Measurements from ENCODE around the gene SCFD1.
"Not testable (repeated sequence)": the region's sequence is repeated elsewhere in the genome, so short reads cannot be mapped to it uniquely, and the experiment has no call there.

The SCFD1 gene

GRCh38 chr14:30657606-30658163, 35.6 kb downstream of the SCFD1 start:
- peak; percentile 21 for TF ChIP-seq CTCF (IDR thresholded peaks at IDR 0.05; ENCODE audit: borderline replicate concordance, control extremely low read depth, extremely low read depth, insufficient read depth, missing control alignments)
- in situ Hi-C loops (cut with MboI; ENCODE audit: low sequenced_read_pairs, unreplicated experiment): loop anchor here (10.0 to 25.0 kb wide), 3 partner anchors 247 to 705 kb away; no protein-coding TSS in a partner anchor
- DNase-seq (ENCODE audit: low spot score): no peak

GRCh38 chr14:30658645-30659044, 36.5 kb downstream of the SCFD1 start:
- in situ Hi-C loops (cut with MboI; ENCODE audit: low sequenced_read_pairs, unreplicated experiment): loop anchor here (10.0 to 25.0 kb wide), 3 partner anchors 246 to 704 kb away; no protein-coding TSS in a partner anchor
- TF ChIP-seq CTCF (IDR thresholded peaks at IDR 0.05; ENCODE audit: borderline replicate concordance, control extremely low read depth, extremely low read depth, insufficient read depth, missing control alignments): no peak
- DNase-seq (ENCODE audit: low spot score): no peak

GRCh38 chr14:30669594-30669993, 47.5 kb downstream of the SCFD1 start:
- DNase-seq (ENCODE audit: low spot score): no peak
- TF ChIP-seq CTCF (IDR thresholded peaks at IDR 0.05; ENCODE audit: borderline replicate concordance, control extremely low read depth, extremely low read depth, insufficient read depth, missing control alignments): no peak
- in situ Hi-C loops (cut with MboI; ENCODE audit: low sequenced_read_pairs, unreplicated experiment): loop anchor here (25.0 kb wide), 2 partner anchors 418 to 693 kb away; no protein-coding TSS in a partner anchor

GRCh38 chr14:30673071-30673470, 51.0 kb downstream of the SCFD1 start:
- TF ChIP-seq CTCF (IDR thresholded peaks at IDR 0.05; ENCODE audit: borderline replicate concordance, control extremely low read depth, extremely low read depth, insufficient read depth, missing control alignments): no peak
- DNase-seq (ENCODE audit: low spot score): no peak
- in situ Hi-C loops (cut with MboI; ENCODE audit: low sequenced_read_pairs, unreplicated experiment): loop anchor here (25.0 kb wide), 2 partner anchors 414 to 689 kb away; no protein-coding TSS in a partner anchor

GRCh38 chr14:30678926-30679431, 56.9 kb downstream of the SCFD1 start:
- no peak for TF ChIP-seq CTCF (IDR thresholded peaks at IDR 0.05; ENCODE audit: borderline replicate concordance, control extremely low read depth, extremely low read depth, insufficient read depth, missing control alignments)
- in situ Hi-C loops (cut with MboI; ENCODE audit: low sequenced_read_pairs, unreplicated experiment): no loop called here
- no peak for DNase-seq (ENCODE audit: low spot score)

- DNase-seq (ENCODE audit: low spot score): no peak
- in situ Hi-C loops (cut with MboI; ENCODE audit: low sequenced_read_pairs, unreplicated experiment): no loop called here
- TF ChIP-seq CTCF (IDR thresholded peaks at IDR 0.05; ENCODE audit: borderline replicate concordance, control extremely low read depth, extremely low read depth, insufficient read depth, missing control alignments): no peak
Measured at GRCh38 chr14:30680036-30680435, 57.9 kb downstream of the SCFD1 start.

GRCh38 chr14:30680776-30681175, 58.7 kb downstream of the SCFD1 start:
- in situ Hi-C loops (cut with MboI; ENCODE audit: low sequenced_read_pairs, unreplicated experiment); DNase-seq (ENCODE audit: low spot score): not testable (repeated sequence)
